Panc1 (cell line): Measurements from ENCODE around the gene NRP2.

Experiments
- CTCF ChIP-seq: fragments of 450-650 bp; IDR thresholded peaks from 2 replicates; pipeline ENCODE4 v1.5.1; 2017; ENCODE audit warnings: mild to moderate bottlenecking
- POLR2AphosphoS5 ChIP-seq: IDR thresholded peaks from 2 replicates; pipeline ENCODE4 v1.6.1; 2012; ENCODE audit warnings: mild to moderate bottlenecking, low read depth, low read length, moderate library complexity
- REST ChIP-seq, 2 experiments: IDR thresholded peaks; 2 replicates each; pipeline ENCODE4 v1.6.1; 2011 to 2012; ENCODE audit warnings: low read depth in 2 of 2, control low read depth in 1 of 2, low read length in 1 of 2, mild to moderate bottlenecking in 1 of 2, moderate library complexity in 1 of 2; ENCODE audit not compliant: insufficient read depth in 1 of 2
- TCF7L2 ChIP-seq: IDR thresholded peaks from 2 replicates; pipeline ENCODE4 v1.6.1; 2011; ENCODE audit warnings: mild to moderate bottlenecking, low read depth, low read length, inconsistent platforms

- TF ChIP-seq CTCF (no peak), POLR2AphosphoS5 (no peak), REST (IDR thresholded peaks at IDR 0.05; ENCODE audit: insufficient read depth in 1 of 2, low read depth in 2 of 2, low read length in 1 of 2) (no peak), TCF7L2 (no peak)
Measured at GRCh38 chr2:205659922-205660321, 22.4 kb upstream of the NRP2 start.
